HepG2 (cell line): ENCODE data around the gene UCN2. TPM values are rescaled to one million over a fixed set of nuclear protein-coding genes. Genes with fewer than 3 reads are reported as not detected.

Source experiments
- AGO2 ChIP-seq: fragments of 200-400 bp; formaldehyde crosslinking; optimal IDR thresholded peaks from 2 replicates; pipeline ENCODE3; 2017; ENCODE audit warnings: mild to moderate bottlenecking, low read depth, low read length, moderate library complexity
- FOSL1 ChIP-seq: sonication (generic); formaldehyde crosslinking; IDR thresholded peaks from 2 replicates; pipeline ENCODE4 v1.9.0; 2021; ENCODE audit warnings: missing genetic modification reagents, borderline replicate concordance
- HIC2 ChIP-seq: sonication (generic); formaldehyde crosslinking; IDR thresholded peaks from 2 replicates; pipeline ENCODE4 v1.9.0; 2022; ENCODE audit warnings: low read depth, missing genetic modification reagents
- NFE2L2 ChIP-seq: fragments of 150-350 bp; IDR thresholded peaks from 2 replicates; pipeline ENCODE4 v1.6.1; 2014; ENCODE audit warnings: low read length
- RBFOX2 ChIP-seq: fragments of 200-400 bp; formaldehyde crosslinking; IDR thresholded peaks from 2 replicates; pipeline ENCODE4 v1.6.1; 2017; ENCODE audit warnings: low read depth, mild to moderate bottlenecking, low read length
- RBM39 ChIP-seq: fragments of 200-400 bp; formaldehyde crosslinking; IDR thresholded peaks from one replicate; pipeline ENCODE4 v1.6.1; 2018; ENCODE audit warnings: antibody characterized with exemption, mild to moderate bottlenecking, low read depth, low read length; ENCODE audit not compliant: poor library complexity, severe bottlenecking
- REL ChIP-seq: sonication (generic); formaldehyde crosslinking; conservative IDR thresholded peaks from 2 replicates; pipeline ENCODE4 v1.8.0; 2022; ENCODE audit warnings: mild to moderate bottlenecking, missing genetic modification reagents, moderate library complexity
- SALL2 ChIP-seq: sonication (generic); formaldehyde crosslinking; IDR thresholded peaks from 2 replicates; pipeline ENCODE4 v1.8.1; 2023; ENCODE audit warnings: mild to moderate bottlenecking, missing genetic modification reagents, inconsistent platforms
- SIN3A ChIP-seq: IDR thresholded peaks from 2 replicates; pipeline ENCODE4 v1.6.1; 2011; ENCODE audit warnings: low read depth, mild to moderate bottlenecking, control low read depth, low read length, borderline replicate concordance
- TGIF2 ChIP-seq: IDR thresholded peaks from 2 replicates; pipeline ENCODE4 v1.6.1; 2016; ENCODE audit warnings: control low read depth, missing compliant biosample characterization
- ZNF501 ChIP-seq: sonication (generic); formaldehyde crosslinking; IDR thresholded peaks from 2 replicates; pipeline ENCODE4 v1.5.1; 2020; ENCODE audit warnings: mild to moderate bottlenecking, moderate library complexity, missing genetic modification reagents
- ZNF7 ChIP-seq: IDR thresholded peaks from 2 replicates; pipeline ENCODE4 v1.6.1; 2016; ENCODE audit warnings: missing biosample characterization, missing genetic modification reagents
- ZSCAN29 ChIP-seq: sonication (generic); formaldehyde crosslinking; conservative IDR thresholded peaks from 2 replicates; pipeline ENCODE4 v1.4.0; 2020; ENCODE audit warnings: mild to moderate bottlenecking, missing genetic modification reagents
- polyA plus RNA-seq, 8 experiments: library from polyadenylated mRNA; depleted of rRNA in 3 of 8; stranded (reverse) in 7 of 8; unstranded in 1 of 8; fragments of >200 nt; fragmentation: Illumina TruSeq in 4 of 8; extraction: Trizol in 4 of 8; gene quantifications; 2 replicates each; pipeline versions ENCODE4 v1.2.1 to v1.2.3, GENCODE V29; 2011 to 2016; ENCODE audit warnings: low read depth in 4 of 8, missing spikeins in 1 of 8, mixed read lengths in 1 of 8; ENCODE audit not compliant: insufficient read depth in 1 of 8
- total RNA-seq, 5 experiments: library from RNA; depleted of rRNA; stranded (reverse); fragments of >200 nt; fragmentation: Illumina TruSeq; extraction: Trizol; gene quantifications; 2 replicates each; pipeline ENCODE4 v1.2.3, GENCODE V29; 2016; ENCODE audit warnings: low read depth in 1 of 5
- TF ChIP-seq, protein P1 (sequence below): sonication (generic); formaldehyde crosslinking; IDR thresholded peaks from 2 replicates; pipeline ENCODE4 v1.9.0; 2021; ENCODE audit warnings: missing genetic modification reagents, borderline replicate concordance
- TF ChIP-seq, protein P2 (sequence below): sonication (generic); formaldehyde crosslinking; IDR thresholded peaks from 2 replicates; pipeline ENCODE4 v1.5.1; 2020; ENCODE audit warnings: mild to moderate bottlenecking, missing genetic modification reagents, moderate library complexity
- TF ChIP-seq, protein P3 (sequence below): sonication (generic); formaldehyde crosslinking; conservative IDR thresholded peaks from 2 replicates; pipeline ENCODE4 v1.5.0; 2020; ENCODE audit warnings: missing genetic modification reagents
- TF ChIP-seq, protein P4 (sequence below): sonication (generic); formaldehyde crosslinking; IDR thresholded peaks from 2 replicates; pipeline ENCODE4 v1.8.0; 2022; ENCODE audit warnings: mild to moderate bottlenecking, missing genetic modification reagents; ENCODE audit not compliant: insufficient replicate concordance

Gene UCN2
- total and polyA plus RNA-seq, 2 of the 13 experiments (the other 11 are each of a cell fraction or from before 2014, with no cell fraction given) = 0.07 to 1.5 TPM

GRCh38 chr3:48558493-48559134 lies 5.0 kb downstream of the UCN2 start (continued):
- TF ChIP-seq, protein P1, sequence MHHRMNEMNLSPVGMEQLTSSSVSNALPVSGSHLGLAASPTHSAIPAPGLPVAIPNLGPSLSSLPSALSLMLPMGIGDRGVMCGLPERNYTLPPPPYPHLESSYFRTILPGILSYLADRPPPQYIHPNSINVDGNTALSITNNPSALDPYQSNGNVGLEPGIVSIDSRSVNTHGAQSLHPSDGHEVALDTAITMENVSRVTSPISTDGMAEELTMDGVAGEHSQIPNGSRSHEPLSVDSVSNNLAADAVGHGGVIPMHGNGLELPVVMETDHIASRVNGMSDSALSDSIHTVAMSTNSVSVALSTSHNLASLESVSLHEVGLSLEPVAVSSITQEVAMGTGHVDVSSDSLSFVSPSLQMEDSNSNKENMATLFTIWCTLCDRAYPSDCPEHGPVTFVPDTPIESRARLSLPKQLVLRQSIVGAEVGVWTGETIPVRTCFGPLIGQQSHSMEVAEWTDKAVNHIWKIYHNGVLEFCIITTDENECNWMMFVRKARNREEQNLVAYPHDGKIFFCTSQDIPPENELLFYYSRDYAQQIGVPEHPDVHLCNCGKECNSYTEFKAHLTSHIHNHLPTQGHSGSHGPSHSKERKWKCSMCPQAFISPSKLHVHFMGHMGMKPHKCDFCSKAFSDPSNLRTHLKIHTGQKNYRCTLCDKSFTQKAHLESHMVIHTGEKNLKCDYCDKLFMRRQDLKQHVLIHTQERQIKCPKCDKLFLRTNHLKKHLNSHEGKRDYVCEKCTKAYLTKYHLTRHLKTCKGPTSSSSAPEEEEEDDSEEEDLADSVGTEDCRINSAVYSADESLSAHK = no peak
- TF ChIP-seq HIC2 (peak; percentile 18; the same call in 1 of the 2 replicates), ZSCAN29 (CRISPR knock-in tag) (no peak), FOSL1 (no peak), RBFOX2 (no peak), SALL2 (CRISPR knock-in tag) (no peak), RBM39 (peak; percentile 4), NFE2L2 (no peak), AGO2 (no peak), ZNF501 (CRISPR knock-in tag) (peak; percentile 66; the same call in 1 of the 2 replicates), ZNF7 (CRISPR knock-in tag) (no peak), REL (no peak), TGIF2 (0 out of 2 replicates have a peak, but pooled peaks have one; percentile 33), SIN3A (no peak)
- TF ChIP-seq, protein P2, sequence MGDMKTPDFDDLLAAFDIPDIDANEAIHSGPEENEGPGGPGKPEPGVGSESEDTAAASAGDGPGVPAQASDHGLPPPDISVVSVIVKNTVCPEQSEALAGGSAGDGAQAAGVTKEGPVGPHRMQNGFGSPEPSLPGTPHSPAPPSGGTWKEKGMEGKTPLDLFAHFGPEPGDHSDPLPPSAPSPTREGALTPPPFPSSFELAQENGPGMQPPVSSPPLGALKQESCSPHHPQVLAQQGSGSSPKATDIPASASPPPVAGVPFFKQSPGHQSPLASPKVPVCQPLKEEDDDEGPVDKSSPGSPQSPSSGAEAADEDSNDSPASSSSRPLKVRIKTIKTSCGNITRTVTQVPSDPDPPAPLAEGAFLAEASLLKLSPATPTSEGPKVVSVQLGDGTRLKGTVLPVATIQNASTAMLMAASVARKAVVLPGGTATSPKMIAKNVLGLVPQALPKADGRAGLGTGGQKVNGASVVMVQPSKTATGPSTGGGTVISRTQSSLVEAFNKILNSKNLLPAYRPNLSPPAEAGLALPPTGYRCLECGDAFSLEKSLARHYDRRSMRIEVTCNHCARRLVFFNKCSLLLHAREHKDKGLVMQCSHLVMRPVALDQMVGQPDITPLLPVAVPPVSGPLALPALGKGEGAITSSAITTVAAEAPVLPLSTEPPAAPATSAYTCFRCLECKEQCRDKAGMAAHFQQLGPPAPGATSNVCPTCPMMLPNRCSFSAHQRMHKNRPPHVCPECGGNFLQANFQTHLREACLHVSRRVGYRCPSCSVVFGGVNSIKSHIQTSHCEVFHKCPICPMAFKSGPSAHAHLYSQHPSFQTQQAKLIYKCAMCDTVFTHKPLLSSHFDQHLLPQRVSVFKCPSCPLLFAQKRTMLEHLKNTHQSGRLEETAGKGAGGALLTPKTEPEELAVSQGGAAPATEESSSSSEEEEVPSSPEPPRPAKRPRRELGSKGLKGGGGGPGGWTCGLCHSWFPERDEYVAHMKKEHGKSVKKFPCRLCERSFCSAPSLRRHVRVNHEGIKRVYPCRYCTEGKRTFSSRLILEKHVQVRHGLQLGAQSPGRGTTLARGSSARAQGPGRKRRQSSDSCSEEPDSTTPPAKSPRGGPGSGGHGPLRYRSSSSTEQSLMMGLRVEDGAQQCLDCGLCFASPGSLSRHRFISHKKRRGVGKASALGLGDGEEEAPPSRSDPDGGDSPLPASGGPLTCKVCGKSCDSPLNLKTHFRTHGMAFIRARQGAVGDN = peak; percentile 44
- TF ChIP-seq, protein P3, sequence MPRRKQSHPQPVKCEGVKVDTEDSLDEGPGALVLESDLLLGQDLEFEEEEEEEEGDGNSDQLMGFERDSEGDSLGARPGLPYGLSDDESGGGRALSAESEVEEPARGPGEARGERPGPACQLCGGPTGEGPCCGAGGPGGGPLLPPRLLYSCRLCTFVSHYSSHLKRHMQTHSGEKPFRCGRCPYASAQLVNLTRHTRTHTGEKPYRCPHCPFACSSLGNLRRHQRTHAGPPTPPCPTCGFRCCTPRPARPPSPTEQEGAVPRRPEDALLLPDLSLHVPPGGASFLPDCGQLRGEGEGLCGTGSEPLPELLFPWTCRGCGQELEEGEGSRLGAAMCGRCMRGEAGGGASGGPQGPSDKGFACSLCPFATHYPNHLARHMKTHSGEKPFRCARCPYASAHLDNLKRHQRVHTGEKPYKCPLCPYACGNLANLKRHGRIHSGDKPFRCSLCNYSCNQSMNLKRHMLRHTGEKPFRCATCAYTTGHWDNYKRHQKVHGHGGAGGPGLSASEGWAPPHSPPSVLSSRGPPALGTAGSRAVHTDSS (CRISPR knock-in tag) = no peak
- TF ChIP-seq, protein P4, sequence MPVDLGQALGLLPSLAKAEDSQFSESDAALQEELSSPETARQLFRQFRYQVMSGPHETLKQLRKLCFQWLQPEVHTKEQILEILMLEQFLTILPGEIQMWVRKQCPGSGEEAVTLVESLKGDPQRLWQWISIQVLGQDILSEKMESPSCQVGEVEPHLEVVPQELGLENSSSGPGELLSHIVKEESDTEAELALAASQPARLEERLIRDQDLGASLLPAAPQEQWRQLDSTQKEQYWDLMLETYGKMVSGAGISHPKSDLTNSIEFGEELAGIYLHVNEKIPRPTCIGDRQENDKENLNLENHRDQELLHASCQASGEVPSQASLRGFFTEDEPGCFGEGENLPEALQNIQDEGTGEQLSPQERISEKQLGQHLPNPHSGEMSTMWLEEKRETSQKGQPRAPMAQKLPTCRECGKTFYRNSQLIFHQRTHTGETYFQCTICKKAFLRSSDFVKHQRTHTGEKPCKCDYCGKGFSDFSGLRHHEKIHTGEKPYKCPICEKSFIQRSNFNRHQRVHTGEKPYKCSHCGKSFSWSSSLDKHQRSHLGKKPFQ = no peak
